Measurements from ENCODE around the gene FCRL6. TPM values are rescaled to one million over a fixed set of nuclear protein-coding genes. Genes with fewer than 3 reads are reported as not detected.

FCRL6 gene
- total RNA-seq, 4 donors from 2014 or later: 0.39 to 2.2 (median 1.4) TPM

DNA sequence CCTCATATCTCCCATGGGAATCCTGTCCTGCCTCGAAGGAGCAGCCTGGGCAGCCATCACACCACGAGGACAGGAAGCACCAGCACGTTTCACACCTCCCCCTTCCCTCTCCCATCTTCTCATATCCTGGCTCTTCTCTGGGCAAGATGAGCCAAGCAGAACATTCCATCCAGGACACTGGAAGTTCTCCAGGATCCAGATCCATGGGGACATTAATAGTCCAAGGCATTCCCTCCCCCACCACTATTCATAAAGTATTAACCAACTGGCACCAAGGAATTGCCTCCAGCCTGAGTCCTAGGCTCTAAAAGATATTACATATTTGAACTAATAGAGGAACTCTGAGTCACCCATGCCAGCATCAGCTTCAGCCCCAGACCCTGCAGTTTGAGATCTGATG lies 33.2 kb downstream of the FCRL6 start:
- Histone ChIP-seq H3K27me3 (no peaks in the 10 kb centered on the region), H3K9me3 (no peaks in the 10 kb centered on the region), H3K36me3 (peaks cover 0 to 52% (median 0%) of the 10 kb centered on the region in 3 donors), H3K4me1 (no peaks in the 10 kb centered on the region), H3K27ac (no peak overlapping the region), H3K4me3 (no peak overlapping the region)
- DNase-seq (ENCODE audit: low spot score in 2 of 2): no peak
- TF ChIP-seq, protein P1, sequence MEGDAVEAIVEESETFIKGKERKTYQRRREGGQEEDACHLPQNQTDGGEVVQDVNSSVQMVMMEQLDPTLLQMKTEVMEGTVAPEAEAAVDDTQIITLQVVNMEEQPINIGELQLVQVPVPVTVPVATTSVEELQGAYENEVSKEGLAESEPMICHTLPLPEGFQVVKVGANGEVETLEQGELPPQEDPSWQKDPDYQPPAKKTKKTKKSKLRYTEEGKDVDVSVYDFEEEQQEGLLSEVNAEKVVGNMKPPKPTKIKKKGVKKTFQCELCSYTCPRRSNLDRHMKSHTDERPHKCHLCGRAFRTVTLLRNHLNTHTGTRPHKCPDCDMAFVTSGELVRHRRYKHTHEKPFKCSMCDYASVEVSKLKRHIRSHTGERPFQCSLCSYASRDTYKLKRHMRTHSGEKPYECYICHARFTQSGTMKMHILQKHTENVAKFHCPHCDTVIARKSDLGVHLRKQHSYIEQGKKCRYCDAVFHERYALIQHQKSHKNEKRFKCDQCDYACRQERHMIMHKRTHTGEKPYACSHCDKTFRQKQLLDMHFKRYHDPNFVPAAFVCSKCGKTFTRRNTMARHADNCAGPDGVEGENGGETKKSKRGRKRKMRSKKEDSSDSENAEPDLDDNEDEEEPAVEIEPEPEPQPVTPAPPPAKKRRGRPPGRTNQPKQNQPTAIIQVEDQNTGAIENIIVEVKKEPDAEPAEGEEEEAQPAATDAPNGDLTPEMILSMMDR (IDR thresholded peaks at IDR 0.05): no peak
- TF ChIP-seq EP300 (IDR thresholded peaks at IDR 0.05) (no peak), POLR2A (IDR thresholded peaks at IDR 0.05) (no peak)
- WGBS, 2 donors: 47 to 56% methylated on average over 3 of the region's 3 CpGs

DNA sequence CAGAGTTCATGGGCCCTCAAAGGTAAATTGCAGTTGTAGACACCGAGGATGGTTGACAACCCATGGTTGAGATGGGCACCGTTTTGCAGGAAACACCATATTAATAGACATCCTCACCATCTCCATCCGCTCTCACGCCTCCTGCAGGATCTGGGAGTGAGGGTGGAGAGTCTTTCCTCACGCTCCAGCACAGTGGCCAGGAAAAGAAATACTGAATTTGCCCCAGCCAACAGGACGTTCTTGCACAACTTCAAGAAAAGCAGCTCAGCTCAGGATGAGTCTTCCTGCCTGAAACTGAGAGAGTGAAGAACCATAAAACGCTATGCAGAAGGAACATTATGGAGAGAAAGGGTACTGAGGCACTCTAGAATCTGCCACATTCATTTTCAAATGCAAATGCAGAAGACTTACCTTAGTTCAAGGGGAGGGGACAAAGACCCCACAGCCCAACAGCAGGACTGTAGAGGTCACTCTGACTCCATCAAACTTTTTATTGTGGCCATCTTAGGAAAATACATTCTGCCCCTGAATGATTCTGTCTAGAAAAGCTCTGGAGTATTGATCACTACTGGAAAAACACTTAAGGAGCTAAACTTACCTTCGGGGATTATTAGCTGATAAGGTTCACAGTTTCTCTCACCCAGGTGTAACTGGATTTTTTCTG lies 33.8 kb downstream of the FCRL6 start:
- Histone ChIP-seq H3K36me3 (peaks cover 0 to 58% (median 0%) of the 10 kb centered on the region in 3 donors), H3K4me1 (no peaks in the 10 kb centered on the region)
- 83 to 84% methylated on average over 8 of the region's 8 CpGs for WGBS, 2 donors

DNA sequence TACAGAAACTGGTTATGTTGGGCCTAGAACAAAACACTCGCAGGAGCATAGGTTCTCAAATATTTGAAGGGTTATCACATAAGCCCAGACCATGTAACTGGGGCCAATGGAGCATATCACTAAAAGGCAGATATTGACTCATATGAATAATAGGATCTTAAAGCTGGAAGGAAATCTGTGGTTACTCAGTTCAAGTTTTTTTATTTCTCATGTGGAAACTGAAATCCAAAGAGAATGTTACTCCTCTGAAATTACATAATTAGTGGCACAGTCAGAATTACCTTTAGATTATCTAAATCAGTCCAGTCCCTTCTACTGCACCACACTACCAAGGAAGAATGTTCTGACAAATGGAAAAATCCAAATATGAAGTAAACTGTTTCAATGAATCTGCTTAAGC lies 36.6 kb downstream of the FCRL6 start:
- no peak for DNase-seq (ENCODE audit: low spot score in 2 of 2)
- 92 to 93% methylated on average over 1 of the region's 1 CpG for WGBS, 2 donors
- no peak for TF ChIP-seq POLR2A (IDR thresholded peaks at IDR 0.05)
- no peak for TF ChIP-seq EP300 (IDR thresholded peaks at IDR 0.05)
- TF ChIP-seq, protein P1 (IDR thresholded peaks at IDR 0.05): no peak
- Histone ChIP-seq H3K36me3 (peaks cover 0 to 69% (median 0%) of the 10 kb centered on the region in 3 donors), H3K9me3 (no peaks in the 10 kb centered on the region), H3K27me3 (no peaks in the 10 kb centered on the region), H3K27ac (no peak overlapping the region), H3K4me1 (no peaks in the 10 kb centered on the region), H3K4me3 (no peak overlapping the region)

More for the DNA sequence above, 33.8 kb downstream of the FCRL6 start:
- no peaks in the 10 kb centered on the region for H3K27me3 ChIP-seq
- no peak for DNase-seq (ENCODE audit: low spot score in 2 of 2)
- no peak overlapping the region for H3K27ac ChIP-seq
- no peaks in the 10 kb centered on the region for H3K9me3 ChIP-seq
- no peak for TF ChIP-seq POLR2A (IDR thresholded peaks at IDR 0.05)
- no peak for TF ChIP-seq EP300 (IDR thresholded peaks at IDR 0.05)
- TF ChIP-seq, protein P1 (IDR thresholded peaks at IDR 0.05): no peak
- H3K4me3 ChIP-seq: no peak overlapping the region

- TF ChIP-seq EP300 (IDR thresholded peaks at IDR 0.05) (no peak), POLR2A (IDR thresholded peaks at IDR 0.05) (no peak)
- TF ChIP-seq, protein P1 (IDR thresholded peaks at IDR 0.05): no peak
- H3K4me3 ChIP-seq: no peak overlapping the region
- H3K4me1 ChIP-seq: no peaks in the 10 kb centered on the region
- 80 to 86% methylated on average over 5 of the region's 5 CpGs for WGBS, 2 donors
- no peak for DNase-seq (ENCODE audit: low spot score in 2 of 2)
- no peak overlapping the region for H3K27ac ChIP-seq
- peaks cover 0 to 64% (median 0%) of the 10 kb centered on the region in 3 donors for H3K36me3 ChIP-seq
- no peaks in the 10 kb centered on the region for H3K9me3 ChIP-seq
- no peaks in the 10 kb centered on the region for H3K27me3 ChIP-seq
Observed at GRCh38 chr1:159839116-159839849, 37.1 kb downstream of the FCRL6 start.

DNA sequence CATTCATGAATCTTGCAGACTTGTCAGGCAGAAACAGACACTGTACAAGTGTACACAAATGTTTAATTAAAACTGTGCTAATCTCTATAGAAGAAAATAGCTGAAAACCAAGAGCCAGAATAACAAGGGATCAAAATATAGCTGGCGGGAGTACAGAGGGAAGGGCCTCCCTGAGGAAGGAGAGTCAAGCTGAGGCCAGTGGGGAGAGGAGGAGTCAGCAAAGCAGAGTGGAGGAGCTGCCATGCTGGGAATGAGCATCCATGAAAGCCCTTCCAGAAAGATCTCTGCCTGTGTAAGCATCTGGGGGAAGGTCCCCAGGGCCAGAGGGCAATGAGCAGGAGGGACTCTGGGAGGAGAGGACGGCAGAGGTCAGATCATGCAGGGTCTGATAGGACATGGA lies 39.6 kb downstream of the FCRL6 start:
- no peaks in the 10 kb centered on the region for H3K27me3 ChIP-seq
- H3K4me1 ChIP-seq: no peaks in the 10 kb centered on the region
- 48 to 66% methylated on average over 2 of the region's 2 CpGs for WGBS, 2 donors
- no peaks in the 10 kb centered on the region for H3K9me3 ChIP-seq
- TF ChIP-seq EP300 (IDR thresholded peaks at IDR 0.05) (no peak), POLR2A (IDR thresholded peaks at IDR 0.05) (no peak)
- TF ChIP-seq, protein P1 (IDR thresholded peaks at IDR 0.05): no peak
- H3K27ac ChIP-seq: no peak overlapping the region
- no peak for DNase-seq (ENCODE audit: low spot score in 2 of 2)
- no peak overlapping the region for H3K4me3 ChIP-seq
- H3K36me3 ChIP-seq: peaks cover 0 to 39% (median 0%) of the 10 kb centered on the region in 3 donors

Data from tibial nerve (tissue), 4 donors.